Panc1 (cell line): ENCODE measurements around the gene GPATCH3.

Source experiments
- TF ChIP-seq, protein P1 (sequence below): fragments of 450-650 bp; IDR thresholded peaks from 2 replicates; pipeline ENCODE4 v1.5.1; 2017; ENCODE audit warnings: mild to moderate bottlenecking
- TF ChIP-seq, protein P2 (sequence below), 2 experiments: IDR thresholded peaks; 2 replicates each; pipeline ENCODE4 v1.6.1; 2011 to 2012; ENCODE audit warnings: low read depth in 2 of 2, control low read depth in 1 of 2, low read length in 1 of 2, mild to moderate bottlenecking in 1 of 2, moderate library complexity in 1 of 2; ENCODE audit not compliant: insufficient read depth in 1 of 2

DNA sequence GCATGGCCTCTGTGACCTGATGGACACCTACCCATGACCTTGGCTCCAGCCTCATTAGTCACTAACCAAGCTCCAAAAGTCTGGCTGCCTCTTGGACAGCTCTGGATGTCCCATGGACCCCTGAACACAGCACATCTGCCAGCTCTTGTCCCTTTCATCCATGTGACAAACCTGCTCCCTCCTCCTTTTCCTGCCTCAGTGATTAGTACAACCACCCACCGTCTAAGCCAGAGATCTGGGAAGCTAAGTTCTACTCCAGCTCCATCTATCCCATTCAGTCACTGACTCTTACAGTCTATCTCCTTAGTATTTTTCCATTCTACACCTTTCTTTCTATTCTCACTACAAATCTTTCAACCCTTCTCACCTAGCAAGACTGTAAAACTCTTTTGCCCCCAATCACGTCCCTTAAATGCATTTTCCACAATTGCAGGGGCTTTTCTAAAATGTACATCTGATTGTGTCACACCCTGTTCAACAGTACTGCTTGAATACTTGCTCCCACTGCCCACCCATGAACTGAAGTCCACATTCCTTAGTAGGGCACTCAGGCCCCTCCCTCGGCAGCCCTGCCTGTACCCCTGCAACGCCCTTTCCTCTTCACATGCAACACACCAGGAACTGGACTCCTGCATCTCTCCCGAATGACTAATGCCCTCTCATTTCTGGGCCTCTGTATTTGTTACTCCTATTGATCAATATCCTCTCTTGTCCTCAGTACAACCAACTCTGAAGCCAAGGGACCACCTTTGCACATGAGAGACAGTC, 17.4 kb downstream of the GPATCH3 start:
- TF ChIP-seq, protein P1, sequence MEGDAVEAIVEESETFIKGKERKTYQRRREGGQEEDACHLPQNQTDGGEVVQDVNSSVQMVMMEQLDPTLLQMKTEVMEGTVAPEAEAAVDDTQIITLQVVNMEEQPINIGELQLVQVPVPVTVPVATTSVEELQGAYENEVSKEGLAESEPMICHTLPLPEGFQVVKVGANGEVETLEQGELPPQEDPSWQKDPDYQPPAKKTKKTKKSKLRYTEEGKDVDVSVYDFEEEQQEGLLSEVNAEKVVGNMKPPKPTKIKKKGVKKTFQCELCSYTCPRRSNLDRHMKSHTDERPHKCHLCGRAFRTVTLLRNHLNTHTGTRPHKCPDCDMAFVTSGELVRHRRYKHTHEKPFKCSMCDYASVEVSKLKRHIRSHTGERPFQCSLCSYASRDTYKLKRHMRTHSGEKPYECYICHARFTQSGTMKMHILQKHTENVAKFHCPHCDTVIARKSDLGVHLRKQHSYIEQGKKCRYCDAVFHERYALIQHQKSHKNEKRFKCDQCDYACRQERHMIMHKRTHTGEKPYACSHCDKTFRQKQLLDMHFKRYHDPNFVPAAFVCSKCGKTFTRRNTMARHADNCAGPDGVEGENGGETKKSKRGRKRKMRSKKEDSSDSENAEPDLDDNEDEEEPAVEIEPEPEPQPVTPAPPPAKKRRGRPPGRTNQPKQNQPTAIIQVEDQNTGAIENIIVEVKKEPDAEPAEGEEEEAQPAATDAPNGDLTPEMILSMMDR, result no peak
- TF ChIP-seq, protein P2, sequence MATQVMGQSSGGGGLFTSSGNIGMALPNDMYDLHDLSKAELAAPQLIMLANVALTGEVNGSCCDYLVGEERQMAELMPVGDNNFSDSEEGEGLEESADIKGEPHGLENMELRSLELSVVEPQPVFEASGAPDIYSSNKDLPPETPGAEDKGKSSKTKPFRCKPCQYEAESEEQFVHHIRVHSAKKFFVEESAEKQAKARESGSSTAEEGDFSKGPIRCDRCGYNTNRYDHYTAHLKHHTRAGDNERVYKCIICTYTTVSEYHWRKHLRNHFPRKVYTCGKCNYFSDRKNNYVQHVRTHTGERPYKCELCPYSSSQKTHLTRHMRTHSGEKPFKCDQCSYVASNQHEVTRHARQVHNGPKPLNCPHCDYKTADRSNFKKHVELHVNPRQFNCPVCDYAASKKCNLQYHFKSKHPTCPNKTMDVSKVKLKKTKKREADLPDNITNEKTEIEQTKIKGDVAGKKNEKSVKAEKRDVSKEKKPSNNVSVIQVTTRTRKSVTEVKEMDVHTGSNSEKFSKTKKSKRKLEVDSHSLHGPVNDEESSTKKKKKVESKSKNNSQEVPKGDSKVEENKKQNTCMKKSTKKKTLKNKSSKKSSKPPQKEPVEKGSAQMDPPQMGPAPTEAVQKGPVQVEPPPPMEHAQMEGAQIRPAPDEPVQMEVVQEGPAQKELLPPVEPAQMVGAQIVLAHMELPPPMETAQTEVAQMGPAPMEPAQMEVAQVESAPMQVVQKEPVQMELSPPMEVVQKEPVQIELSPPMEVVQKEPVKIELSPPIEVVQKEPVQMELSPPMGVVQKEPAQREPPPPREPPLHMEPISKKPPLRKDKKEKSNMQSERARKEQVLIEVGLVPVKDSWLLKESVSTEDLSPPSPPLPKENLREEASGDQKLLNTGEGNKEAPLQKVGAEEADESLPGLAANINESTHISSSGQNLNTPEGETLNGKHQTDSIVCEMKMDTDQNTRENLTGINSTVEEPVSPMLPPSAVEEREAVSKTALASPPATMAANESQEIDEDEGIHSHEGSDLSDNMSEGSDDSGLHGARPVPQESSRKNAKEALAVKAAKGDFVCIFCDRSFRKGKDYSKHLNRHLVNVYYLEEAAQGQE (IDR thresholded peaks at IDR 0.05; ENCODE audit: insufficient read depth in 1 of 2, low read depth in 2 of 2, low read length in 1 of 2), result no peak
